ENCODE measurements around the gene AFG3L2. TPM values are rescaled to one million over a fixed set of nuclear protein-coding genes. Genes with fewer than 3 reads are reported as not detected.
A peak's percentile ranks its signal among the peaks of the same experiment; 100 is the strongest.

Gene AFG3L2
- total RNA-seq, 2 experiments from 2014 or later = 60.6 to 64.0 TPM

GRCh38 chr18:12299862-12300261 is 77.2 kb downstream of the AFG3L2 start:
- Mint-ChIP-seq H3K27me3 (peaks cover 10% of the 10 kb centered on the region), H3K4me1 (ENCODE audit: low read depth) (no peaks in the 10 kb centered on the region), H3K4me3 (no peak overlapping the region), H3K27ac (no peak overlapping the region), H3K36me3 (ENCODE audit: low read depth) (no peaks in the 10 kb centered on the region), H3K9me3 (no peaks in the 10 kb centered on the region)
- CTCF ChIA-PET = interaction anchor here (1.1 kb wide), 1 partner anchor 28 kb away, joined by 3 read pairs; no protein-coding TSS in a partner anchor
- POLR2A ChIA-PET = no interaction called here
- TF ChIP-seq, protein P1, sequence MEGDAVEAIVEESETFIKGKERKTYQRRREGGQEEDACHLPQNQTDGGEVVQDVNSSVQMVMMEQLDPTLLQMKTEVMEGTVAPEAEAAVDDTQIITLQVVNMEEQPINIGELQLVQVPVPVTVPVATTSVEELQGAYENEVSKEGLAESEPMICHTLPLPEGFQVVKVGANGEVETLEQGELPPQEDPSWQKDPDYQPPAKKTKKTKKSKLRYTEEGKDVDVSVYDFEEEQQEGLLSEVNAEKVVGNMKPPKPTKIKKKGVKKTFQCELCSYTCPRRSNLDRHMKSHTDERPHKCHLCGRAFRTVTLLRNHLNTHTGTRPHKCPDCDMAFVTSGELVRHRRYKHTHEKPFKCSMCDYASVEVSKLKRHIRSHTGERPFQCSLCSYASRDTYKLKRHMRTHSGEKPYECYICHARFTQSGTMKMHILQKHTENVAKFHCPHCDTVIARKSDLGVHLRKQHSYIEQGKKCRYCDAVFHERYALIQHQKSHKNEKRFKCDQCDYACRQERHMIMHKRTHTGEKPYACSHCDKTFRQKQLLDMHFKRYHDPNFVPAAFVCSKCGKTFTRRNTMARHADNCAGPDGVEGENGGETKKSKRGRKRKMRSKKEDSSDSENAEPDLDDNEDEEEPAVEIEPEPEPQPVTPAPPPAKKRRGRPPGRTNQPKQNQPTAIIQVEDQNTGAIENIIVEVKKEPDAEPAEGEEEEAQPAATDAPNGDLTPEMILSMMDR (IDR thresholded peaks at IDR 0.05) = no peak
- no peak for DNase-seq
- ATAC-seq = no peak
- intact Hi-C loops (cut with micrococcal nuclease) = no loop called here

GRCh38 chr18:12296457-12296856 is 80.6 kb downstream of the AFG3L2 start:
- no peak for ATAC-seq
- H3K9me3 Mint-ChIP-seq = no peaks in the 10 kb centered on the region
- TF ChIP-seq, protein P1 (IDR thresholded peaks at IDR 0.05) = no peak
- no peak overlapping the region for H3K27ac Mint-ChIP-seq
- ChIA-PET CTCF (interaction anchor here (1.0 kb wide), 1 partner anchor 25 kb away, joined by 3 read pairs; no protein-coding TSS in a partner anchor), POLR2A (no interaction called here)
- no peak for DNase-seq
- intact Hi-C loops (cut with micrococcal nuclease) = no loop called here
- no peaks in the 10 kb centered on the region for H3K4me1 Mint-ChIP-seq (ENCODE audit: low read depth)
- no peaks in the 10 kb centered on the region for H3K36me3 Mint-ChIP-seq (ENCODE audit: low read depth)
- no peak overlapping the region for H3K4me3 Mint-ChIP-seq
- peaks cover 3% of the 10 kb centered on the region for H3K27me3 Mint-ChIP-seq

- ATAC-seq (peak; percentile 61), DNase-seq (peak; percentile 31)
- CTCF ChIA-PET = interaction anchor here (1.0 kb wide), 1 partner anchor 24 kb away, joined by 3 read pairs; no protein-coding TSS in a partner anchor
Measured at GRCh38 chr18:12296087-12296403, 81.0 kb downstream of the AFG3L2 start.

DNA sequence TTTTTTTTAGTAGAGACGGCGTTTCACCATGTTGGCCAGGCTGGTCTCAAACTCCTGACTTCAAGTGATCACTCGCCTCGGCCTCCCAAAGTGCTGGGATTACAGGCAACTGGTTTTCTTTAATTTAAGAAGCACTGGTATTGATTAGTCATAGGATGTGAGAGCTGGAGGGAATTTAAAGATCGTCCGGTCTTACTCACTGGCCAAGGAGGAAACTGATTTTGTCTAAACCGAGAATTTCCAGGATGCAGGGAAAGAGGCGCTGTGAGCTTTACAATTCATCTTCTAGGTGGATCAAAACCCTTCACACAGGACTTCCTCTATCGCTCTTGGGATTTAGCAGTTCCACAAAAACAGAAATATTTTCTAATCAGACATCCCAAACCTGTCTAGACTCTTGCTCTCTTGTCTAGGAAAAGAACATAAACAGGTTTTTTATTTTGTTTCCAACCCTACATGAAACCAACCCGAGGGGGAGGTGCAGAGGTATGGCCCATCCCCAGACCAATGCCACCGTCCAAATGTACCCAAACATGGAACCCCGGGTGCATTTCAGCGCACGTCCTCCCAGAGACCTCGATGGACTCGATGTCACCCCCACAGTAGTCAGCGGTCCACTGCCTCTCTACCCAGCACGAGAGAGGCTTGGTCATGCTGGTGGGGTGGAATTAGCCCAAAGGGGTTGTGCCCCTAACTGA is 81.5 kb downstream of the AFG3L2 start:
- H3K27me3 Mint-ChIP-seq = peaks cover 3% of the 10 kb centered on the region
- H3K9me3 Mint-ChIP-seq = no peaks in the 10 kb centered on the region
- POLR2A ChIA-PET = no interaction called here
- CTCF ChIA-PET = interaction anchor here (1.0 kb wide), 1 partner anchor 24 kb away, joined by 3 read pairs; no protein-coding TSS in a partner anchor
- no peaks in the 10 kb centered on the region for H3K36me3 Mint-ChIP-seq (ENCODE audit: low read depth)
- H3K4me3 Mint-ChIP-seq = no peak overlapping the region
- TF ChIP-seq, protein P1 (IDR thresholded peaks at IDR 0.05) = no peak
- ATAC-seq = no peak
- intact Hi-C loops (cut with micrococcal nuclease) = no loop called here
- DNase-seq = no peak
- no peak overlapping the region for H3K27ac Mint-ChIP-seq
- H3K4me1 Mint-ChIP-seq (ENCODE audit: low read depth) = no peaks in the 10 kb centered on the region

More at GRCh38 chr18:12296087-12296403, 81.0 kb downstream of the AFG3L2 start:
- POLR2A ChIA-PET = no interaction called here
- H3K9me3 Mint-ChIP-seq = no peaks in the 10 kb centered on the region
- H3K27ac Mint-ChIP-seq = no peak overlapping the region
- H3K4me1 Mint-ChIP-seq (ENCODE audit: low read depth) = no peaks in the 10 kb centered on the region
- TF ChIP-seq, protein P1 (IDR thresholded peaks at IDR 0.05) = no peak
- no peaks in the 10 kb centered on the region for H3K36me3 Mint-ChIP-seq (ENCODE audit: low read depth)
- intact Hi-C loops (cut with micrococcal nuclease) = no loop called here
- no peak overlapping the region for H3K4me3 Mint-ChIP-seq
- peaks cover 3% of the 10 kb centered on the region for H3K27me3 Mint-ChIP-seq

GRCh38 chr18:12293831-12294230 is 83.2 kb downstream of the AFG3L2 start:
- peaks cover 10% of the 10 kb centered on the region for H3K27me3 Mint-ChIP-seq
- intact Hi-C loops (cut with micrococcal nuclease) = no loop called here
- no peaks in the 10 kb centered on the region for H3K4me1 Mint-ChIP-seq (ENCODE audit: low read depth)
- H3K9me3 Mint-ChIP-seq = no peaks in the 10 kb centered on the region
- H3K36me3 Mint-ChIP-seq (ENCODE audit: low read depth) = no peaks in the 10 kb centered on the region
- TF ChIP-seq, protein P1 (IDR thresholded peaks at IDR 0.05) = no peak
- no peak overlapping the region for H3K4me3 Mint-ChIP-seq
- no peak overlapping the region for H3K27ac Mint-ChIP-seq
- ATAC-seq (no peak), DNase-seq (no peak)
- ChIA-PET CTCF (interaction anchor here (1.0 kb wide), 1 partner anchor 22 kb away, joined by 3 read pairs; no protein-coding TSS in a partner anchor), POLR2A (no interaction called here)
